ENCODE data around the gene CDC42BPG. TPM values are rescaled to one million over a fixed set of nuclear protein-coding genes. Genes with fewer than 3 reads are reported as not detected.
A peak's percentile ranks its signal among the peaks of the same experiment; 100 is the strongest.

The CDC42BPG gene
- total and polyA plus RNA-seq, 9 of the 15 experiments (the other 6 are each of a cell fraction or from before 2014, with no cell fraction given) = 0.04 to 8.8 (median 2.1) TPM

DNA sequence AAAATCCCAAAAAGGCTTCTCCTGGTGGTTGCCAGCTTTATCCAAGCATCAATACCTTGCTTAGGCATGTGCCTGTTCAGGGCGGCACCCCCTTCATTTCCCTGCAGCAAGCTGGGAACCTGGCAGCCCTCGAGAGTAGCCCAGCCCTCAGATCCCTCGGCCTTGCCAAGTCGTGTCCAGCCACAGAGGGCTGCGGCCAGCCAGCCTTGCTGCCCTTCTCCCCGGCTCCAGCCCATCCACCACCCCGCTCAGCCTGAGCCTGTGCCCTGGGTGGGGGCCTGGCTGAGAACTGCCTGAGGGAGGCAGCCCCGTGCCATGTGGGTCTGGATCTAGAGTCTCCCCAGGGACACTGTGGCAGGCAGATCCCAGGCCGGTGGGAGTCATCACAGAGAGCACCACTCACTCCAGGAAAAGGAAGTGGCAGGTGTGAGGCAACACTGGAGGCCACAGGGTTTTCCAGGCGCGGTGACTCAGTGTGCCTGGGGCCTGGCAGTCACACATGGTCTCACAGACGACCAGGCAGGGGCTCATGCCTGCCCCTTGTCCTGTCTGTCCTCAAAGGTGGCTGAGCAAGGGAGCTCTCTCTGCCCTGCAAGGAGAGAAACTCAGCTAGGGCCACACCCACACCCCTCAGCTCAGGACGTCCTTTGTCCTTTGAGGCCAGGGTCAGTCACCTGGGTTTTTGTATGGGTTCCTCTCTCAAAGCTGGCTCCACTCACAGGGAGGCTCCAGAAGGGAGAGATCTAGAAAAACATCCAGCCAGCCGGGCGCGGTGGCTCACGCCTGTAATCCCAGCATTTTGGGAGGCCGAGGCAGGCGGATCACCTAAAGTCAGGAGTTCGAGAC is 12.2 kb upstream of the CDC42BPG start (continued):
- TF ChIP-seq, protein P1, sequence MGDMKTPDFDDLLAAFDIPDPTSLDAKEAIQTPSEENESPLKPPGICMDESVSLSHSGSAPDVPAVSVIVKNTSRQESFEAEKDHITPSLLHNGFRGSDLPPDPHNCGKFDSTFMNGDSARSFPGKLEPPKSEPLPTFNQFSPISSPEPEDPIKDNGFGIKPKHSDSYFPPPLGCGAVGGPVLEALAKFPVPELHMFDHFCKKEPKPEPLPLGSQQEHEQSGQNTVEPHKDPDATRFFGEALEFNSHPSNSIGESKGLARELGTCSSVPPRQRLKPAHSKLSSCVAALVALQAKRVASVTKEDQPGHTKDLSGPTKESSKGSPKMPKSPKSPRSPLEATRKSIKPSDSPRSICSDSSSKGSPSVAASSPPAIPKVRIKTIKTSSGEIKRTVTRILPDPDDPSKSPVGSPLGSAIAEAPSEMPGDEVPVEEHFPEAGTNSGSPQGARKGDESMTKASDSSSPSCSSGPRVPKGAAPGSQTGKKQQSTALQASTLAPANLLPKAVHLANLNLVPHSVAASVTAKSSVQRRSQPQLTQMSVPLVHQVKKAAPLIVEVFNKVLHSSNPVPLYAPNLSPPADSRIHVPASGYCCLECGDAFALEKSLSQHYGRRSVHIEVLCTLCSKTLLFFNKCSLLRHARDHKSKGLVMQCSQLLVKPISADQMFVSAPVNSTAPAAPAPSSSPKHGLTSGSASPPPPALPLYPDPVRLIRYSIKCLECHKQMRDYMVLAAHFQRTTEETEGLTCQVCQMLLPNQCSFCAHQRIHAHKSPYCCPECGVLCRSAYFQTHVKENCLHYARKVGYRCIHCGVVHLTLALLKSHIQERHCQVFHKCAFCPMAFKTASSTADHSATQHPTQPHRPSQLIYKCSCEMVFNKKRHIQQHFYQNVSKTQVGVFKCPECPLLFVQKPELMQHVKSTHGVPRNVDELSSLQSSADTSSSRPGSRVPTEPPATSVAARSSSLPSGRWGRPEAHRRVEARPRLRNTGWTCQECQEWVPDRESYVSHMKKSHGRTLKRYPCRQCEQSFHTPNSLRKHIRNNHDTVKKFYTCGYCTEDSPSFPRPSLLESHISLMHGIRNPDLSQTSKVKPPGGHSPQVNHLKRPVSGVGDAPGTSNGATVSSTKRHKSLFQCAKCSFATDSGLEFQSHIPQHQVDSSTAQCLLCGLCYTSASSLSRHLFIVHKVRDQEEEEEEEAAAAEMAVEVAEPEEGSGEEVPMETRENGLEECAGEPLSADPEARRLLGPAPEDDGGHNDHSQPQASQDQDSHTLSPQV (IDR thresholded peaks at IDR 0.05) = peak; percentile 64; the same call in 1 of the 2 replicates
- TF ChIP-seq JUND (IDR thresholded peaks at IDR 0.05; ENCODE audit: borderline replicate concordance, low read depth, low read length) = peak; percentile 51; the same call in 1 of the 2 replicates
- TF ChIP-seq JUND (tag; IDR thresholded peaks at IDR 0.05; ENCODE audit: borderline replicate concordance, low read depth, low read length) = no peak
- no peak for TF ChIP-seq SNRNP70 (optimal IDR thresholded peaks at IDR 0.05; ENCODE audit: low read depth, low read length)
- 0 out of 2 replicates have a peak, but pooled peaks have one; percentile 30 for TF ChIP-seq POLR2G (IDR thresholded peaks at IDR 0.05; ENCODE audit: low read depth, low read length)
- TF ChIP-seq, protein P2, sequence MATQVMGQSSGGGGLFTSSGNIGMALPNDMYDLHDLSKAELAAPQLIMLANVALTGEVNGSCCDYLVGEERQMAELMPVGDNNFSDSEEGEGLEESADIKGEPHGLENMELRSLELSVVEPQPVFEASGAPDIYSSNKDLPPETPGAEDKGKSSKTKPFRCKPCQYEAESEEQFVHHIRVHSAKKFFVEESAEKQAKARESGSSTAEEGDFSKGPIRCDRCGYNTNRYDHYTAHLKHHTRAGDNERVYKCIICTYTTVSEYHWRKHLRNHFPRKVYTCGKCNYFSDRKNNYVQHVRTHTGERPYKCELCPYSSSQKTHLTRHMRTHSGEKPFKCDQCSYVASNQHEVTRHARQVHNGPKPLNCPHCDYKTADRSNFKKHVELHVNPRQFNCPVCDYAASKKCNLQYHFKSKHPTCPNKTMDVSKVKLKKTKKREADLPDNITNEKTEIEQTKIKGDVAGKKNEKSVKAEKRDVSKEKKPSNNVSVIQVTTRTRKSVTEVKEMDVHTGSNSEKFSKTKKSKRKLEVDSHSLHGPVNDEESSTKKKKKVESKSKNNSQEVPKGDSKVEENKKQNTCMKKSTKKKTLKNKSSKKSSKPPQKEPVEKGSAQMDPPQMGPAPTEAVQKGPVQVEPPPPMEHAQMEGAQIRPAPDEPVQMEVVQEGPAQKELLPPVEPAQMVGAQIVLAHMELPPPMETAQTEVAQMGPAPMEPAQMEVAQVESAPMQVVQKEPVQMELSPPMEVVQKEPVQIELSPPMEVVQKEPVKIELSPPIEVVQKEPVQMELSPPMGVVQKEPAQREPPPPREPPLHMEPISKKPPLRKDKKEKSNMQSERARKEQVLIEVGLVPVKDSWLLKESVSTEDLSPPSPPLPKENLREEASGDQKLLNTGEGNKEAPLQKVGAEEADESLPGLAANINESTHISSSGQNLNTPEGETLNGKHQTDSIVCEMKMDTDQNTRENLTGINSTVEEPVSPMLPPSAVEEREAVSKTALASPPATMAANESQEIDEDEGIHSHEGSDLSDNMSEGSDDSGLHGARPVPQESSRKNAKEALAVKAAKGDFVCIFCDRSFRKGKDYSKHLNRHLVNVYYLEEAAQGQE (IDR thresholded peaks at IDR 0.05; ENCODE audit: borderline replicate concordance) = no peak
- TF ChIP-seq, protein P2 (CRISPR knock-in tag; IDR thresholded peaks at IDR 0.05; ENCODE audit: low read depth) = 0 out of 2 replicates have a peak, but pooled peaks have one; percentile 57
- TF ChIP-seq, protein P3, sequence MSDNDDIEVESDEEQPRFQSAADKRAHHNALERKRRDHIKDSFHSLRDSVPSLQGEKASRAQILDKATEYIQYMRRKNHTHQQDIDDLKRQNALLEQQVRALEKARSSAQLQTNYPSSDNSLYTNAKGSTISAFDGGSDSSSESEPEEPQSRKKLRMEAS (CRISPR knock-in tag; IDR thresholded peaks at IDR 0.05) = 0 out of 2 replicates have a peak, but pooled peaks have one; percentile 38
- TF ChIP-seq, protein P4, sequence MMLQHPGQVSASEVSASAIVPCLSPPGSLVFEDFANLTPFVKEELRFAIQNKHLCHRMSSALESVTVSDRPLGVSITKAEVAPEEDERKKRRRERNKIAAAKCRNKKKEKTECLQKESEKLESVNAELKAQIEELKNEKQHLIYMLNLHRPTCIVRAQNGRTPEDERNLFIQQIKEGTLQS (IDR thresholded peaks at IDR 0.05) = peak; percentile 68
- TF ChIP-seq, protein P4 (CRISPR knock-in tag; conservative IDR thresholded peaks at IDR 0.05) = no peak

Data from K562 (cell line).